ENCODE results near the gene SIX5.

SIX5 gene

DNA sequence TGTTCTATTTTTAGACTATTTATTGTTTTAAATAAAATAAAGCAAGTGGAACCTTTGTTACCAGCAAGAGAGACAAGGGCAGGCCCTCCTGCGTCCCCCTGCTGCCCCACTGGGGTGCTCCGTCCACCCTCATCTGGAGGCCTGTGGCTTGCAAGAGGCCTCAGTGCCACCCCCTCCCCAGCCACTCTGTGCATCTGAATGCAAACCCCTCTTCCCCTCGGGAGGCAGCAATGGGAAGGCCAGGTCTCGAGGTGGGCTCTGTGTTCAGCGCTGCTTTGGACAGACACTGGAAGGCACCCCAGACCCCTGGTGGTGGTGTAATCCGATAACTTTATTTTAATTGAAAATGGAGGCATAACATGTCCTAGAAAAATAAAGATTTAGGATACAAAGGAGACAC, 4.6 kb downstream of the SIX5 start:
- peak overlapping the region; percentile 93 to 98 for H3K27ac ChIP-seq
- TF ChIP-seq, protein P1, sequence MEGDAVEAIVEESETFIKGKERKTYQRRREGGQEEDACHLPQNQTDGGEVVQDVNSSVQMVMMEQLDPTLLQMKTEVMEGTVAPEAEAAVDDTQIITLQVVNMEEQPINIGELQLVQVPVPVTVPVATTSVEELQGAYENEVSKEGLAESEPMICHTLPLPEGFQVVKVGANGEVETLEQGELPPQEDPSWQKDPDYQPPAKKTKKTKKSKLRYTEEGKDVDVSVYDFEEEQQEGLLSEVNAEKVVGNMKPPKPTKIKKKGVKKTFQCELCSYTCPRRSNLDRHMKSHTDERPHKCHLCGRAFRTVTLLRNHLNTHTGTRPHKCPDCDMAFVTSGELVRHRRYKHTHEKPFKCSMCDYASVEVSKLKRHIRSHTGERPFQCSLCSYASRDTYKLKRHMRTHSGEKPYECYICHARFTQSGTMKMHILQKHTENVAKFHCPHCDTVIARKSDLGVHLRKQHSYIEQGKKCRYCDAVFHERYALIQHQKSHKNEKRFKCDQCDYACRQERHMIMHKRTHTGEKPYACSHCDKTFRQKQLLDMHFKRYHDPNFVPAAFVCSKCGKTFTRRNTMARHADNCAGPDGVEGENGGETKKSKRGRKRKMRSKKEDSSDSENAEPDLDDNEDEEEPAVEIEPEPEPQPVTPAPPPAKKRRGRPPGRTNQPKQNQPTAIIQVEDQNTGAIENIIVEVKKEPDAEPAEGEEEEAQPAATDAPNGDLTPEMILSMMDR (IDR thresholded peaks at IDR 0.05) = no peak
- peak overlapping the region; percentile 87 for H3K4me3 ChIP-seq
- DNase-seq (ENCODE audit: low spot score) = no peak

GRCh38 chr19:45763691-45764294, 5.3 kb downstream of the SIX5 start:
- no peak for DNase-seq (ENCODE audit: low spot score)
- TF ChIP-seq, protein P1 (IDR thresholded peaks at IDR 0.05) = no peak
- Histone ChIP-seq H3K4me3 (peak overlapping the region; percentile 87), H3K27ac (peak overlapping the region; percentile 3 to 98)

DNA sequence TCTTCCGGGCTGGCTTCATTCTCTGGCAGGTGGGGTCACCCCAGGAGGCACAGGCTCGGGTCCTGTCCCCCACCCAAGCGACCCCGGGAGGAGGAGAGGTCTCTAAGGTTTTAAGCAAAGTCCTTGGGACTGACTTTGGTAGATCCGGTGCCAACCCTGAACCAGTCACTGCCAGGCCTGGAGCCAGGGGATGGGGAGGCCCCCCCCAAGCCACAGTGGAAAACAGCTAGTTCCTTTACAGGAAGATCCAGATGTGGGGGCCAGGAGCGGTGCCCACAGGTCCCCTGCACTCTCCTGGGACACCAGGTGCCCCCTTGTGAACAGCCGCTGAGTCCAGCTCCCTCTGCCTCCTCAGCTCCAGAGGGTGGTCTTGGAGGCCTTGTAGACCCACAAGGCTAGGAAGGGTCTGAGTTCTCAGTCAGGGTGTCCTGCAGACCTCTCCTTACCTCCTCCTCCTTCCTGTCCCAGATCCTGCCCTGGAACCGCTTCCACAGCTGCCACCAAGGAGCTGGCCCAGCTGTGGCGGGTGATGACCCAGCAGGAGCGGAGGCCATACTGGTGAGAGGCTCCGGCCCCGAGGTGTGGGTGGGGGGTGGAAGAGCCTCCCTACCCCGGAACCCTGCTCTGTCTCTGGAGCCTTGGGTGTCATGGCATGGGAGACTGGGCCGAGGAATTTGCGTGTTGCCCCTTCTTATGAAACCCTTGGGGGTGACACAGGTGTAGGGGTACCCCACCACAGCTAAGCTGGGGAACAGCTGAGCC, 6.0 kb downstream of the SIX5 start:
- TF ChIP-seq, protein P1 (IDR thresholded peaks at IDR 0.05) = no peak
- Histone ChIP-seq H3K27ac (no peak overlapping the region), H3K4me3 (no peak overlapping the region)
- no peak for DNase-seq (ENCODE audit: low spot score)

- Histone ChIP-seq H3K27ac (no peak overlapping the region), H3K4me3 (no peak overlapping the region)
- TF ChIP-seq, protein P1 (IDR thresholded peaks at IDR 0.05) = no peak
- no peak for DNase-seq (ENCODE audit: low spot score)
These were observed 7.3 kb downstream of the SIX5 start for GRCh38 chr19:45761714-45762113.

GRCh38 chr19:45758921-45759320, 10.1 kb downstream of the SIX5 start:
- no peak overlapping the region for H3K27ac ChIP-seq
- TF ChIP-seq, protein P1 (IDR thresholded peaks at IDR 0.05) = no peak
- H3K4me3 ChIP-seq = no peak overlapping the region
- DNase-seq (ENCODE audit: low spot score) = no peak

DNA sequence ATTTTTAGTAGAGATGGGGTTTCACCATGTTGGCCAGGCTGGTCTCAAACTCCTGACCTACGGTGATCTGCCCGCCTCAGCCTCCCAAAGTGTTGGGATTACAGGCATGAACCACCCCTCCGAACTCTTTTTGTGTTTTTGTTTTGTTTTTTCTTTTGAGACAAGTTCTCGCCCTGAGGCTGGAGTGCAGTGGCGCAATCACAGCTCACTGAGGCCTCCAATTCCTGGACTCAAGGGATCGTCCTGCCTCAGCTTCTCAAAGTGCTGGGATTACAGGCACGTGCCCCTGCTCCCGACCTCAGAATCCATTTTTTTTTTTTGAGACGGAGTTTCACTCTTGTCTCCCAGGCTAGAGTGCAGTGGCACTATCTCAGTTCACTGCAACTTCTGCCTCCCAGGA, 11.4 kb downstream of the SIX5 start:
- no peak for DNase-seq (ENCODE audit: low spot score)
- TF ChIP-seq, protein P1 (IDR thresholded peaks at IDR 0.05) = no peak
- Histone ChIP-seq H3K4me3 (no peak overlapping the region), H3K27ac (no peak overlapping the region)

- TF ChIP-seq, protein P1 (IDR thresholded peaks at IDR 0.05) = no peak
- Histone ChIP-seq H3K4me3 (no peak overlapping the region), H3K27ac (no peak overlapping the region)
- DNase-seq (ENCODE audit: low spot score) = no peak
These were observed 14.7 kb downstream of the SIX5 start for GRCh38 chr19:45754323-45754722.
